ENCODE data around the gene CDK8.

The CDK8 gene

DNA sequence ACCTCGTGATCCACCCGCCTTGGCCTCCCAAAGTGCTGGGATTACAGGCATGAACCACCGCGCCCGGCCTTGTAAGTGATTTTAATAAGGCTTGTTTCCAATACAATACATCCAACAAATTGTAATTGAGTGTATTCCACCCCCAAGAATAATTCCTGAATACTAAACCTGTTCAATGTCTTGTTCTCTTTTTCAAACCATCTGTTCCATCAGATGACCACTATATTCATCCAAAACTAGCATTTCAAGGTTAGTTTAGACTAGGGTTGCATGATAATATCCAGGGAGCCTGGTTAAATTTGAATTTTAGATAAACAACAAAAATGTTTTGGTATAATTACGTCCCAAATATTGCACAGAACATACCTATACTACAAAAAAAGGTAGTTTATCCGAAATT lies 168.1 kb downstream of the CDK8 start:
- no peaks in the 10 kb centered on the region for H3K9me2 ChIP-seq (replicated peaks; ENCODE audit: control insufficient read depth, low read length)
- no peaks in the 10 kb centered on the region for H3K4me1 ChIP-seq (ENCODE audit: control insufficient read depth, low read length)
- no peak overlapping the region for H3K4me2 ChIP-seq (ENCODE audit: low read length)
- no peak overlapping the region for H3K4me3 ChIP-seq (ENCODE audit: low read length)
- no peak for TF ChIP-seq EZH2phosphoT487 (IDR thresholded peaks at IDR 0.05; ENCODE audit: borderline replicate concordance, low read length)
- TF ChIP-seq, protein P1, sequence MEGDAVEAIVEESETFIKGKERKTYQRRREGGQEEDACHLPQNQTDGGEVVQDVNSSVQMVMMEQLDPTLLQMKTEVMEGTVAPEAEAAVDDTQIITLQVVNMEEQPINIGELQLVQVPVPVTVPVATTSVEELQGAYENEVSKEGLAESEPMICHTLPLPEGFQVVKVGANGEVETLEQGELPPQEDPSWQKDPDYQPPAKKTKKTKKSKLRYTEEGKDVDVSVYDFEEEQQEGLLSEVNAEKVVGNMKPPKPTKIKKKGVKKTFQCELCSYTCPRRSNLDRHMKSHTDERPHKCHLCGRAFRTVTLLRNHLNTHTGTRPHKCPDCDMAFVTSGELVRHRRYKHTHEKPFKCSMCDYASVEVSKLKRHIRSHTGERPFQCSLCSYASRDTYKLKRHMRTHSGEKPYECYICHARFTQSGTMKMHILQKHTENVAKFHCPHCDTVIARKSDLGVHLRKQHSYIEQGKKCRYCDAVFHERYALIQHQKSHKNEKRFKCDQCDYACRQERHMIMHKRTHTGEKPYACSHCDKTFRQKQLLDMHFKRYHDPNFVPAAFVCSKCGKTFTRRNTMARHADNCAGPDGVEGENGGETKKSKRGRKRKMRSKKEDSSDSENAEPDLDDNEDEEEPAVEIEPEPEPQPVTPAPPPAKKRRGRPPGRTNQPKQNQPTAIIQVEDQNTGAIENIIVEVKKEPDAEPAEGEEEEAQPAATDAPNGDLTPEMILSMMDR (IDR thresholded peaks at IDR 0.05; ENCODE audit: low read depth, low read length, poor library complexity, severe bottlenecking), result no peak
- no peaks in the 10 kb centered on the region for H3K79me2 ChIP-seq (ENCODE audit: control insufficient read depth, low read length)
- no peak overlapping the region for H3K27ac ChIP-seq (ENCODE audit: low read depth, low read length)
- no peaks in the 10 kb centered on the region for H3K36me3 ChIP-seq (ENCODE audit: control insufficient read depth, low read length)
- no peaks in the 10 kb centered on the region for H3F3A ChIP-seq (ENCODE audit: control insufficient read depth, insufficient read depth)
- no peaks in the 10 kb centered on the region for H4K20me1 ChIP-seq (ENCODE audit: control insufficient read depth, insufficient read depth, low read depth, low read length)
- H3K27me3 ChIP-seq (ENCODE audit: control insufficient read depth, low read length), result peaks cover 5% of the 10 kb centered on the region; the same call in 1 of the 2 replicates
- H3K9me3 ChIP-seq (ENCODE audit: control insufficient read depth, insufficient read depth, low read length), result no peaks in the 10 kb centered on the region

DNA sequence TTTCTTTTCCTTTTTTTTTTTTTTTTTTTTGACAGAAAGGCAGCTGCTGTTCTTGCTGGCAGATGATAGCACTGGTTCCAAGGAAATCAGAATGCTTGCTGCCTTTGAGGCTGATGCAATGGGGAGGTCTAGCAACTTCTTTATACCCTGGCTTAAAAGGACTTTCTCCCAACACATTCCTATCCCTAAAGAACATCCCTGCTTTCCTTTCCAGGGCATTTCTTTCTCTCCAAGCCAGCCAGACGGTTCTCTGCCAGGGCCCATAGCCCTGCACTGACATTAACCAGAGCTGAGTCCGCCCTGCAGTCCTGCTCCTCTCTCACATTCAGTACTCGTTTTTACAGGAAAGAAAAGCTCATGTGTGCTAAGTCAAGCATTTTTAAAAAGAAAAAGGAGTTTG lies 169.7 kb downstream of the CDK8 start:
- Histone ChIP-seq H3K4me1 (ENCODE audit: control insufficient read depth, low read length) (no peaks in the 10 kb centered on the region), H3K4me3 (ENCODE audit: low read length) (no peak overlapping the region), H3K9me2 (replicated peaks; ENCODE audit: control insufficient read depth, low read length) (no peaks in the 10 kb centered on the region), H3K4me2 (ENCODE audit: low read length) (no peak overlapping the region), H3K36me3 (ENCODE audit: control insufficient read depth, low read length) (no peaks in the 10 kb centered on the region), H4K20me1 (ENCODE audit: control insufficient read depth, insufficient read depth, low read depth, low read length) (no peaks in the 10 kb centered on the region), H3K9me3 (ENCODE audit: control insufficient read depth, insufficient read depth, low read length) (no peaks in the 10 kb centered on the region), H3K27me3 (ENCODE audit: control insufficient read depth, low read length) (no peaks in the 10 kb centered on the region), H3F3A (ENCODE audit: control insufficient read depth, insufficient read depth) (no peaks in the 10 kb centered on the region), H3K27ac (ENCODE audit: low read depth, low read length) (no peak overlapping the region), H3K79me2 (ENCODE audit: control insufficient read depth, low read length) (no peaks in the 10 kb centered on the region)
- no peak for TF ChIP-seq EZH2phosphoT487 (IDR thresholded peaks at IDR 0.05; ENCODE audit: borderline replicate concordance, low read length)
- TF ChIP-seq, protein P1 (IDR thresholded peaks at IDR 0.05; ENCODE audit: low read depth, low read length, poor library complexity, severe bottlenecking), result no peak

DNA sequence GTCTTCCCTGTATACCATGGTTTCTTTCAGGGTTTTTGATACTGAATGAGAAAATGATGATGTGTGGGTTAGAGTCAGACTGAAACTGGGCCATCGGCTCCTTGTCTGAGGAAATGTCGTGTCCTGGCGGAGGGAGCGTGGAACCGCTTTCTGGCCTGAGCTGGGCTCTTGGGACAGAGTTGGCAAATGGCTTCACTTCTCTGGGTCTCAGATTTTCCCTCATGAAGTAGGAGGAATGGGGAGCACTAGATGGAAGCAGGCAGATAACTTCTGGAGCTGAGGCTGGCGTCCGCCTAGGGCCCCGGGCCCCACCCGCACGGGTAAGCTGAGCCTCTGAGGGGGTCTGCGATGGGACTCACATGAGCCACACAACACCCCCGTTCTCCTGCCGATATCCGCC lies 170.3 kb downstream of the CDK8 start:
- Histone ChIP-seq H3K4me3 (ENCODE audit: low read length) (no peak overlapping the region), H3K27ac (ENCODE audit: low read depth, low read length) (no peak overlapping the region)
- TF ChIP-seq, protein P1 (IDR thresholded peaks at IDR 0.05; ENCODE audit: low read depth, low read length, poor library complexity, severe bottlenecking), result no peak
- no peak for TF ChIP-seq EZH2phosphoT487 (IDR thresholded peaks at IDR 0.05; ENCODE audit: borderline replicate concordance, low read length)

More for the DNA sequence above, 170.3 kb downstream of the CDK8 start:
- no peaks in the 10 kb centered on the region for H3F3A ChIP-seq (ENCODE audit: control insufficient read depth, insufficient read depth)
- no peaks in the 10 kb centered on the region for H3K36me3 ChIP-seq (ENCODE audit: control insufficient read depth, low read length)
- no peaks in the 10 kb centered on the region for H3K9me2 ChIP-seq (replicated peaks; ENCODE audit: control insufficient read depth, low read length)
- no peaks in the 10 kb centered on the region for H4K20me1 ChIP-seq (ENCODE audit: control insufficient read depth, insufficient read depth, low read depth, low read length)
- no peaks in the 10 kb centered on the region for H3K4me1 ChIP-seq (ENCODE audit: control insufficient read depth, low read length)
- H3K9me3 ChIP-seq (ENCODE audit: control insufficient read depth, insufficient read depth, low read length), result no peaks in the 10 kb centered on the region
- H3K4me2 ChIP-seq (ENCODE audit: low read length), result no peak overlapping the region
- H3K27me3 ChIP-seq (ENCODE audit: control insufficient read depth, low read length), result no peaks in the 10 kb centered on the region
- H3K79me2 ChIP-seq (ENCODE audit: control insufficient read depth, low read length), result no peaks in the 10 kb centered on the region
